Measurements from ENCODE around the gene RNF19B.

RNF19B gene

GRCh38 chr1:32891630-32892029, 73.0 kb downstream of the RNF19B start:
- no peak for DNase-seq (ENCODE audit: insufficient read length, low spot score)
- TF ChIP-seq CTCF (IDR thresholded peaks at IDR 0.05; ENCODE audit: insufficient read depth, missing control alignments) = no peak
- no peak for FAIRE-seq

- FAIRE-seq (no peak), DNase-seq (ENCODE audit: insufficient read length, low spot score) (no peak)
- TF ChIP-seq CTCF (IDR thresholded peaks at IDR 0.05; ENCODE audit: insufficient read depth, missing control alignments) = no peak
Measured at GRCh38 chr1:32891241-32891570, 73.4 kb downstream of the RNF19B start.

- no peak for FAIRE-seq
- no peak for TF ChIP-seq CTCF (IDR thresholded peaks at IDR 0.05; ENCODE audit: insufficient read depth, missing control alignments)
- no peak for DNase-seq (ENCODE audit: insufficient read length, low spot score)
Measured at GRCh38 chr1:32890516-32891240, 73.9 kb downstream of the RNF19B start.

GRCh38 chr1:32889731-32890278, 74.8 kb downstream of the RNF19B start:
- DNase-seq (ENCODE audit: insufficient read length, low spot score) (no peak), FAIRE-seq (no peak)
- no peak for TF ChIP-seq CTCF (IDR thresholded peaks at IDR 0.05; ENCODE audit: insufficient read depth, missing control alignments)

DNA sequence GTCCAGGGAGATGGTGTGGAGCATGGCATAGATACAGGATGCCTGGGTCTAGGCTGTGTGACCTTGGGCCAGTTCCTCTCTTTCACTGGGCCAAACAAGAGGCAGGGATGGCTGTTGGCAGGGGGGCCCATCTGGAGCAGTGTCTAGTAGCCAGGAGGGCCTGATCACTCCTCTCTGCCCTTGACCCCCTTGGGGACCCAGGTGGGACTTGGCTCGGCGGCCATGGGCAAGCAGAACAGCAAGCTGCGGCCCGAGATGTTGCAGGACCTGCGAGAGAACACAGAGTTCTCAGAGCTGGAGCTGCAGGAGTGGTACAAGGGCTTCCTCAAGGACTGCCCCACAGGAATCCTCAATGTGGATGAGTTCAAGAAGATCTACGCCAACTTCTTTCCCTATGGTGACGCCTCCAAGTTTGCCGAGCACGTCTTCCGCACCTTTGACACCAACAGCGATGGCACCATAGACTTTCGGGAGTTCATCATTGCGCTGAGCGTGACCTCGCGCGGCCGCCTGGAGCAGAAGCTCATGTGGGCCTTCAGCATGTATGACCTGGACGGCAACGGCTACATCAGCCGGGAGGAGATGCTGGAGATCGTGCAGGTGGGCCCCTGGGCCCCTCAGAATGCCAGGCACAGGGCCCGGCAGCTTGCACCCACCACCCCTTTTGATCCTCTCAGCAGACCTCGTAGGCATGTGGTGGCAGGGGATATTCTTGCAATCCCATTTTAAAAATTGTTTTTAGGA, 75.8 kb downstream of the RNF19B start:
- DNase-seq (ENCODE audit: insufficient read length, low spot score) = no peak
- no peak for TF ChIP-seq CTCF (IDR thresholded peaks at IDR 0.05; ENCODE audit: insufficient read depth, missing control alignments)
- no peak for FAIRE-seq

GRCh38 chr1:32888134-32888533, 76.5 kb downstream of the RNF19B start:
- FAIRE-seq = no peak
- TF ChIP-seq CTCF (IDR thresholded peaks at IDR 0.05; ENCODE audit: insufficient read depth, missing control alignments) = no peak
- no peak for DNase-seq (ENCODE audit: insufficient read length, low spot score)

DNA sequence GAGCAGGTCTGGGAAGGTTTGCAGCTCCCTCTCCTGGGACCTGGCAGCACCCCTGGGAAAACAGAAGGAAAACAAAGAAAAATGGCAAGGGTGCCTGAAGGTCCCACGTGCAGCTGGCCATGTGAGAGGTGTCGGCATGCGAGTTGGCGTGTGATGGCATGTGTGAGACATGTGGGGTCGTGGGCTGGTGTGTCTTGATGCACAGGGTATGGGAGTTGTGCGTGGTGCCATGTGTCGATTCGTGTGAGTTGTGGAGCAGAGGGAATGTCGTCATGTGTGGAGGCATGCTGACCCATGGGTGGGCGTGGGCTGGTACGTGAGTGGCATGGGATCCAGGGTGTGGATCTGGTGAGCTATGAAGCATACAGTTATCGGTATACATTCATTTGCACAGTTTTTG, 77.0 kb downstream of the RNF19B start:
- FAIRE-seq = no peak
- TF ChIP-seq CTCF (IDR thresholded peaks at IDR 0.05; ENCODE audit: insufficient read depth, missing control alignments) = no peak
- no peak for DNase-seq (ENCODE audit: insufficient read length, low spot score)

Measured in D721Med (cell line).